Activated CD8-positive, alpha-beta memory T cell treated with anti-CD3 and anti-CD28 coated beads for 48 hours (primary cell): ENCODE results near the gene CST11.

Experiments
- DNase-seq, 3 experiments: peaks; one replicate each; pipeline ENCODE4 v3.0.0-alpha.2; 2020; ENCODE audit warnings: low read depth in 2 of 3, low spot score in 2 of 3

Gene CST11

DNA sequence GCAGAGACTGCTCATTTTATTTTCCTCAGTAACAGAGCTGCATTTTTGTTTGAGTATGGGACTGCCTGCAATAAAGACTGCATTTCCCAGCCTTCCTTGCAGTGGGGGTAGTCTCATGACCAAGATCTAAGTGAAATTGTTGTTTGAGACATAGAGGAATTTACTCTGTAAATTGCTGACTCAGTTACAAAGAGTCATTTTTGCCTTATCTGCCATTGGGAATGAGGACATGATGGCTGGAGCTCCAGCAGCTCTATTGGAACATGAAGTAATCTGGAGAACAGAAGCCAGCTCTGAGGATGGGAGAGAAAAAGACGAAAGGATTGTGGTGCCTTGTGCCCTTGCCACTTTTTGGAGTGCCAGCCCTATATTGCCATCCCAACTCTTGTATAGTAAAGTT lies 2.1 kb upstream of the CST11 start:
- DNase-seq: no peak

DNA sequence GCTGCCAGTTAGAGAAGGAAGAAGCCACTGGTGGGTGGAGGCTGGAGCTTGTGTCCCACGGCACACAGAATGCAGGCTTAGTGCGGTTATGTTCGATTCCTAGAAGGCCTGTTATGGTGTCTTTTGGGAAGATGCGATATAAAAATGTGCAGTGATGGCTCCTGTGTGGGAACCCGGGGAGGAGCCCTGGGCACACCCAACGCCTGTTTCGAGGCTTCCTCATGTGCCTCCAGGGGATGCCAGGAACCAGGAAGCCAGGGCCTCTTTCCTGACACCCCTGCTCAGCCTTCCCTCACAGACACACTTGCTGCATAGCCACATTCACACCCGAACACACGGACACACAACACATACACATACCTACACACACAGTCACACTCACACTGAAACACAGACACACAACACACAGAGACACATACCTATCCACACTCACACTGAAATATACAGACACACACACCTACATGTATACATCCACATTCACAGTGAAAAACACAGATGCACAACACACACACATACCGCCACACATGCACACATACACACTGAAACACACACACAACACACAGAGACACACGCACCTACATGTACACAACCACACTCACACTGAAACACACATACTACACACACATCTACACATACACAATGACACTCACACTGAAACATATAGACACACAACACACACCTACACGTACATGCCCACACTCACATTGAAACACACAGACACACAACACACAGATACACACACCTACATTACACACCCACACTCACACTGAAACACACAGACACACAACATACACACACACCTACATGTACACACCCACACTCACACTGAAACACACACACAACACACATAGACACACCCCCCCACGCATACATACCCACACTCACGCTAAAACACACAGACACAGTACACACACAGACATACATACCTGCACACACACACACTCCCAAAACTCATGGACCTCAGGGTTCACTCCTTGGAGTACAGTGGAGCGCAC lies 1.2 kb upstream of the CST11 start:
- no peak for DNase-seq

DNA sequence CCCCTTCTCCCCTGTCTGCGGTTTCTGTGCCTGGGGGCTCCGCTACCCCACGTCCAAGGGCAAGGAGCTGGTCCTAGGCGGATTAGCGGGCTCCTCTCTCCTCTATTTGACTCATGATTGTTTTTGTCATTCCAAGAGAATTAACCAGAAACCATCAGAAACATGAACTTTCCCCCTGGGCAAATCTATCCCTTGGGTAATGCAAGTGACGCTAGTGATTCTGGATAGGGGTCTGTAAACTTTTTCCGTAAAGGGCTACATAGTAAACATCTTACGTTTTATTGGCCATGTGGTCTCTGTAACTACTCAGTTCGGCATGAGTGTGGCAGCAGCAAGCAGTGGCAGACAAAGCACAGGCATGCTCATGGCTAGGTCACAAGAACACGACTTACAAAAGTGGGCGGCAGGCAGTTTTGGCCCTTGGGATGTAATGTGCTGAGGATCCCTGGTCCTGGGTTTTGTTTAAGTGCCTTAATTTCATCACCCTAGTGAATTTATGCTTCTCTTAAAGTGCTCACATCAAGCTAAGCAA lies 654 bp downstream of the CST11 start:
- no peak for DNase-seq

DNA sequence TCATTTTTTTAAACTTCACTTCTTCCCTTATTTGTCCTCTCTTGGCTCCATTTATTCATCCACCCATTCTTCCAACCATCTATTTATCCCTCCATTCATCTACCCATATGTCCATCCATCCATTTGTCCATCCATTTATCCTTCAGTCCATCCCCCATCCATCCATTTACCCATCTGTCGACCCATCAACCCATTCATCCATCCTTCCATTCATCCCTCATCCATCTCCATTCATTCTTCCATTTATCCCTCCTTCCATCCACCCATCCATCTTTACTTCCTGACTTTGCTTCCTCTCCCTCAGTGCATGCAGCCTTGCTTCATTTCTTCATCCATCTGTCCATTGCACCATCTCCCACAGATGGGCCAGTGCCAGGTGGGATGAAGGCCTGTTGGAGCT lies 1.8 kb downstream of the CST11 start:
- DNase-seq: no peak

DNA sequence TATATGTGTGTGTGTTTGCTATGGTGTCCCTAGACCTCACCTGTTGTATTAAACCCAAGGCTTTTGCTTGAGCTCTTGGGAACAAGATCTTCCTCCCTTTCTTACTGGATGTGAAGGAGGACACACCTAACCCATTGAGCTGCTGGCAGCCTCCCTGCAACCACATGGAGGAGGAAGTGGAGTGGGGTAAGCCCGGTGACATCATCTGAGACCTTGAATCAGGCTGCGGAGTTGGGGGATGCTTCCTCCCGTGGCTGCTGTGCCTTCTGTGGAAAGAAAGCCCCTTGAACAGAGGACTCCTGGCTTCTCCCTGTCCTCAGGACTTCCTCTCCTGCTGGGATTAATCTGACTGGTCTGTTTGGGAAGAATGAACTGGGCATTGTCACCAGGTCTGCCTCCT lies 3.3 kb downstream of the CST11 start:
- no peak for DNase-seq

DNA sequence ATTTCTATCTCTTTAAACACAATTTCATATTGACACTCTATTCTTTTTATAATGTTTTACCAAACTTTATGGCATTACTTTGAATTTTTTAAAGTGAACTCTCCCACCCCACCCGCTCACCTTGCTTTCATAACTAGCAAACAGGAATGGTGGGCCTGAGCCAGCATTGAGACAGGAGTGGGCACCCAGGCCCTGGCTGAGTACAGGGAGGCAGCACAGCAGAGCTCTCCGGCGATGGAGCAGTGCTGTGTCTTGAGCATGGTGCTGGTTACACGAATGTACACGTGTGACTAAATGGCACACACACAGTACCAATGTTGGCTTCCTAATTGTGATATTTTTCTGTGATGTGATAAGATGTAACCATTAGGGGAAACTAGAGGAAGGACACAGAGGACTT lies 4.5 kb downstream of the CST11 start:
- no peak for DNase-seq

DNA sequence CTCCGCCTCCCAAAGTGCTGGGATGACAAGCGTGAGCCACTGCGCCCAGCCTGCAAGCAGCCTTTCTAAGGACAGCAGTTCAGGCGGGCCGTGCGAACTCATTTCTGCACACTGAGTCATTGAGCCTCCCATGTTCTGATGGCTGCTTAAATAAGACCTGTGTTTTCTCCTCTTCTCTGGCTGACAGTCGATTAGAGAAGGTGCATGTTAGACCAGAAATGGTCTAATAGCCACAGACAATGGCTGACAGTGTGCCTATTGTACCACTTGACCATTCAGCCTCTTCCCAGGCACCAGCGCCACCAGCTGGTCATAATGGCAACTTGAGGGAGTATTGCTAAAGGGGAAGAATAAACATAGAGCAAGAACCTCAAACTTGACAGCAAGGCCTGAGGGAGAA lies 6.2 kb downstream of the CST11 start:
- DNase-seq: peak in 1 of 3 experiments; percentile 13

DNA sequence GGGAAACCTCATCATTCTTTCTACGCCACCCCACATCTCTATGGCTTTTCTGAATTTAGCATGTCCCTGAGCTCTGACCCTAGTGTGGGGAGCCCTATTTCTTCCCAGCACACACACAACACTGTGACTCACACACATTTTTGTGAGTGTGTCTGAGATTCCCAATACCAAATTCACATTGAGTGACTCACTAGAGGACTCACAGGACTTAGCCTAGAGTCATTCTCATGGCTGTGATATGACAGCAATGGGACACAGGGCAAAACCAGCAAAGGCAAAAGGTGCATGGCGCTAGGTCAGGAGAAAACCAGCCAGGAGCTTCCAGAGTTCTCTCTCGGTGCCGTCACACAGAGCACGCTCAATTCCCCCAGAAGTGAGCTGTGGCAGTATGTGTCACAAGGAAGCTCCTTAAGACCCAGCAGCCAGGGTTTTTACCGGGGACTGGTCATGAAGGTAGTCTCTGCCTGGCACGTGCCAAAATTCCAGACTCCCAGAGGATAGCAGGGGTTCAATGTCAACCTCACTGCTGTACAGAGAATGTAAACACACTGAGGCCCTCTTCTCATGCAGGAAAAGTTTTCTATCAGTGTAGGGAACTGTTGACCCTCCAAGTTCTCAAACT lies 7.0 kb downstream of the CST11 start:
- no peak for DNase-seq

DNA sequence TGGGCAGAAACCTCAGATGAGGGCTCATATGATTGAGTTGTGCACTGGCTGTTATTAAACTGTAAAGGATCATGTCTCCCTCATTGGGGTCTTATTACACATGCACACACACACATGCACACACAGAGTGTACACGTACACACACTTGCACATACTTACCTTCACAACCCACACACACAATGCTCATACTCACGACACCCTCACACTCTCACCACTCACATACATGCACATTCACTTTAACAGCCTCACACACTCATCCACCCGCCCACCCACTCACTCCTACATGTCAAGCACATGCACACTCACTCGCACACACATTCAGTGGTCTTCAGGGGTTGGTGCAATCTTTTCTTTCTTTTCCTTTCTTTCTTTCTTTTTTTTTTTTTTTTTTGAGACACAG lies 7.8 kb downstream of the CST11 start:
- no peak for DNase-seq

DNA sequence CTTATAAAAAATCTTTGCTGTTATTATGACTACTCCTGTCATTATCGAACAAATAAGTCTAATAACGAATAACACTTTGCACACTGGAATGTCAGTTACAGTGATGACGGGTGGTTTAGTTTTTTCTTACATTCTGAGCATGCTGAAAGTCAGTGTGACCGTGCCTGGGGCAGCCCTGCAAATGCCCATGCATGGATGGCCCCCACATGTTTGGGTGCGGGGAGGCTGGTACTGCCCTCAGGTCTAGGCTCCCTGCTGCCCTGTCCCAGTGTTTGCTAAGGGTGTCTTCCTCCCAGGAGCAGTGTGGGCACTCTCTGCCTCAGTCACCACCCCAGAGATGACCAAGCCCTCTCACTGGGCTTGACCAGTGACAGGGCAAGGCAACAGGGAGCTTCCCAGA lies 10.2 kb downstream of the CST11 start:
- no peak for DNase-seq

DNA sequence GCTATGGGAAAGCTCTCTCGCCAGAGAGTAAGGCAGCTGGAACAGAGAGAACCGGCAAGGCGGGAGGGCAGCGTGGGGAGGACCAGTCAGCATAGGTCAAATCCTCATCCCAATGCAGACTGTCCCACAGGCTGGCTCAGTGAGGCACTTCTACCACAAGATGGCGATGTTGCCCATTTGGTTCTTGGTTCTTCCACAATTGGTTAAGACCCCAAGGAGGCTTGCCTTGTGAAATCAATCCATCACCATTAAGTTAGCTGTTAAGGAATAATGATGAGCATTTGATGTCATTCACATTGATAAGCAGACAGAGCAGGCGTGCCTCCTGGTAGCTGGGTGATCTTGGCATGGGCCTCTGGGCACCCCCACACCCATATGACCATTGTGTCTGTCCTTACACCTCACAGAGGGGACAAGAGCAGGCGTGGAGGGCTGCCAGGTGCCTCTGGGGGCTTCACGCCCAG lies 10.8 kb downstream of the CST11 start:
- peak in 2 of 3 experiments; percentile 18 to 52 for DNase-seq

DNA sequence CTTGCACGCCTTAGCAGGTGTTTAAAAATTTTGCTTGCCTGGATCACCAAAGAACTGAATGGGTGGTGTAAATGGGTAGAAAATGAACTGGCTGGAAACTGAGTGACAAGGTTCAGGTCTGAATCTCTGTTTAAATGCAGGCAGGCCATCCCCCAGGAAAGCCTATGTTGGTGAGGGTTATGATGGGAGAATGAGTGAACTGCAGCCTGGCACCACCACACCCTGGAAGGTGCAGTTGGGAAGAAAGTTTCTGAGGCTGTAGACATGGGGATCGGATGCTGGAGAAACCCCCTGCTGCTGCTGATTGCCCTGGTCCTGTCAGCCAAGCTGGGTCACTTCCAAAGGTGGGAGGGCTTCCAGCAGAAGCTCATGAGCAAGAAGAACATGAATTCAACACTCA lies 12.7 kb downstream of the CST11 start:
- DNase-seq: no peak

DNA sequence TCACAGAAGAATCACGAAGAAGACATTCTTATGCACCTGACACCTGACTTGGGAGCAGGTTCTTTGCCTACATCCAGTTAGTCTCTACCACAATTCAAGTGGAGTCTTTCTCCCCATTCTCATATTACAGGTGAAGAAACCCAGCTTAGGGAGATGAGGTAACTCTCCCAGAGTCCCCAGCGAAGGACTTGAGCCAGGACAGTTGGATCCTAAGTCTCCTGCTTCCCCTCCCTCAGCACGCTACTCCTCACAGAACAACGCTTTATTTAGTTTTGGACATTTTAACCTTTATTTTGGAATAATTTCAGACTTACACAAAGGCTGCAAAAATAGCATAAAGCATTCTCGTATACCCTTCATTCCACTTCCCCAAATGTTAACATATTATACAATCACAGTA lies 14.0 kb downstream of the CST11 start:
- DNase-seq: no peak

DNA sequence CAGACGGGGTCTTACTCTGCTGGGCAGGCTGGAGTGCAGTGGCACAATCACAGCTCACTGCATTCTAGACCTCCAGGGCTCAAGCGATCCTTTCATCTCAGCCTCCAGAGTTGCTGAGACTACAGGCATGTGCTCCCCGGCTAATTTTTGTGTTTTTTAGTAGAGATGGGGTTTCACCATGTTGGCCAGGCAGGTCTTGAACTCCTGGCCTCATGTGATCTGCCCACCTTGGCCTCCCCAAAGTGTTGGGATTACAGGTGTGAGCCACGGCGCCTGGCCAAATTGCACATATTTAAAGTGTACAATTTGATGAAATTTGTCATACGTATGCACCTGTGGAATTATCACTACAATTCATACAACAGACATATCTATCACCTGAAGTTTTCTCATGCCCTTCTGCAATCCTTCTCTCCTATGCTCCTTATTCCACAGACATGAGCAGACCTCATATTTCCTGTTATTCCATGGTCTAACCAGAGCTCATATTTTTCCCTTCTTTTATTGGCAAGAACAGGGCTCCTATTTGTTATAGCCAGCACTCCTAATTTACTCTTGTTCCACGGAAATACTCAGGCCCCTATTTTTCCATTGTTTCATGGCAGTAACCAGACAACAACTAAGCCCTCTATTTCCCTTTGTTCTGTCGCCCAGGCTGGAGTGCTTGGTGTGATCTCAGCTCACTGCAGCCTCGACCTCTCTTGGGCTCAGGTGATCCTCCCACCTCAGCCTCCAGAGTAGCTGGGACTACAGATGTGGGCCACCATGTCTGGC lies 15.4 kb downstream of the CST11 start:
- DNase-seq: no peak

DNA sequence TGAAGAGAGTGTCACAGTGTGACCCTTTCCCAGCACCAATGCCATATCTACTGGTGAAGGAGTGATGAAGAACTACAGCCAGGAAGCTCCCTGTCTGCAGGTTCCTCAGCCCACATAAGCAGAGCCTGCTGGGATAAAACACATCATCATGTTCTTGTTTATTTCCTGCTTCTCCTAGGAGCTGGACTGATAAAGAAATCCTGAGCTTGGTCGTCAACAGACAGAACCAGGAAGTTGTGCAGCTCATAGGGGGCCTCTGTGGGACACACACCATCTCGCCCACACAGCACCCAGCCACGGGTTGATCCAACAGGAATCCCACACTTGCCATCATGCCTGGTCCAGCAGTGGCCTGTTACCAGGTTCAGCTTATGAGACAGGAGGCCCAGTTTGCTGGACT lies 16.0 kb downstream of the CST11 start:
- no peak for DNase-seq

DNA sequence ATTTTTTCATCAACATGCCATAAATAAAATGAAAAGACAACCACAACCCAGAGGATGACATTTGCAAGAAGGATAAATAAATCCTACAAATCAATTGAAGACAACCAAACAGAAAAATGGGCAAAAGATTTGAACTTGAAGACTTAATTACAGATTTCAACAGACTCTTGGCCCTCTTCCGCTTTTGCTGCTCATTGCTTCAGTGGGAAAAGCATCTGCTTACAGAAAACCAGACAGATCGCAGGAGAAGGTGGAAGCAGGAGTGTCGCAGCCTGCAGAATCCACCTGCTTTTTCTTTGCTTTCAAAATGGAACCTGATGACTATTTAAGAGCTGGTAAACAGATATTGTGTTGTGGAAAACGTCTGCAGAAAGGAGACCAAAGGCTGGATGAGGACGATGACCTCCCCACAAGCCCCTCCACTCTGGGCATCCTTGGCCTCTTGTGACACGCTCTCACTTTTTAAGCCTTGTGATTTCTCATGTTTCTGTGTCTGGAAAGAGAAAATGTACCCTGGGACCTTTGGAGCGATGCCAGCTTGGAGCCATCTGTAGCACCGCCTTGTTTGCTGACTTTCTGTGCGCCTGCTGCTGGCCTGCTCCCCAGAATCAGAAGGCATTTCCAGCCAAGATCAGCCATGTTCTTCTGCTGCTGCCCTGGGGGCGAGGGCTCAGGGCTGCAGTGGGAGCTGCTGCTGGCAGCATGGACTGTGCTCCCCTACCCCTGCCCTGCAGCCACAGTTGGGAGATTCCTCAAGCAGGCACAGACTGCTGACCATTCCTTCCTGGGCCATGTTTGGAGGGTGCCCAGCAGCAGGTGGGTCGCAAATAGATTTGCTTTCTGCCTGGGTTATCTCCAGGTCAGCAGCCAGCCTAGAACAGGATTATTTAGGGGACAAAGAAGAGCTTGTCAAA lies 16.8 kb downstream of the CST11 start:
- DNase-seq: no peak

DNA sequence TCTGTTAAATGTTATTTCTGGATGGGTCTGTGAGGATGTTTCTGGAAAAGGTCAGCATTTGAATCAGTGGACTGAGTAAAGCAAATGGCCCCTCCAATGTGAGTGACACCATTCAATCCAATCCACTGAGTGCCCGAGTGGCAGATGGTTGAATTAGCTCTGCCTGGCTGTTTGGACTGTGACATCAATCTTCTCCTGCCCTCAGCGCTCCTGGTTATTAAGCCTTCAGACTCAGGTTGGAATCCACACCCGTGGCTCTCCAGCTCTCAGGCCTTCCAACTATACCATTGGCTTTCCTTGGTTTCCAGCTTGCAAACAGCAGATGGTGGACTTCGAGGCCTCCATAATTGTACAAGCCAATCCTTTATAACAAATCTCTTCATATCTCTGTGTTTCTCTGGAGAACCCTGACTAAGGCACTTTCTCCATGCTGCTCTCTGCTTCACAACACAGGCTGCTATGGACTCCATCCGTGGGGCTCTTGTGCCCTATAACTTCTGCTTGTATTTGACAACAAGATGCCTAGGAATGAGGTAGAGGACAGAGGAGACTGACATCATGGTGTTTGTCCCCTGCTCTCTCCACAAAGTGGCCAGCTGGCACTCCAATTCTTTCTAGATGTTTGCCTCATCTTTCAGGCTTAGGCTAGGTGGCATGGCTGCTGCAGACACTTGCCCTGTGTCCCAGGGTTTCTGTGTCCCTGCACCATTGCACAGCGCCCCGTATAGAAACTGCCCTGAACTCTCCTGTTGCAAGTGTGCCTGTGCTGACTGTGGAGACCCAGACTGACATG lies 18.0 kb downstream of the CST11 start:
- DNase-seq: no peak

DNA sequence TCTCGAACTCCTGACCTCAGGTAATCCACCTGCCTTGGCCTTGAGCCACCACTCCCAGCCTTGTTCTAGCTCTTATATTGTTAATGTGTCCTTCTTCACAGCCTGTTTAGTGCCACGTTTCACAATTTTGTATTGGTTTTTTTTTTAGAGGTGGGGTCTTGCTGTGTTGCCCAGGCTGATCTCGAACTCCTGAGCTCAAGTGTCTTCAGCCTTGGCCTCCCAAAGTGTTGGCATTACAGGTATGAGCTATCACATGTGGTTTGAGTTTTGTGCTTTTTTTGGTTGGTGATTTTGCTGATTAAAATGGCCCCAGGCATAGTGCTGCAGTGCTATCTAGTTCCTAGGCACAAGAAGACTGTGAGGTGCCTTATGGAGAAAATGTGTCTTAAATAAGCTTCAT lies 19.0 kb downstream of the CST11 start:
- no peak for DNase-seq

DNA sequence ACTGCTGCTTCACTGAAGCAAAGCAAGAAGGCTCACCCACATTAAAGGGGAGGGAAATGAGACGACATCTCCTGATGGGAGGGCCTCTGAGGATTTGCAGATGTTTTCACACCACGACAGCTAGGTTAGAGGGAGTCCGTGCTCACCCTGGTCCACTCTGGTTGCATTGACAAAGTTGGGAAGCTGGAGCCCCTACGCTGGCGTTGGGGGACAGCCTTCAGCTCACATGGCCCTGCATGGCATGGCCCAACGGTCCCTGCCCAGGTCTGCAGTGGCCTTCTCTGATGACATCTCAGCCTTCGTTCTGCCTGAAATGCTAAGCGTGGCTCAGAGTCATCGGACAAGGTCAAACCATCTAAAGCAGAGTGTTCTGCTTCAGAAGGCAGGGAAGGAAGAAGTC lies 27.5 kb downstream of the CST11 start:
- no peak for DNase-seq
